NCI-H187 (cell line): ENCODE results near the gene ACCSL.

Source experiments
- DNase-seq, 2 experiments: peaks; one replicate each; lab custom pipeline; 2025; lab: John Stamatoyannopoulos, UW

The ACCSL gene

GRCh38 chr11:44058275-44058674 lies 10.5 kb downstream of the ACCSL start:
- no peak for DNase-seq

- no peak for DNase-seq
These were observed 17.4 kb downstream of the ACCSL start for GRCh38 chr11:44065161-44065661.

GRCh38 chr11:44065841-44066731 lies 18.3 kb downstream of the ACCSL start, which contains the start of gene ACCS:
TSS of gene ACCS (plus strand) at chr11:44066270. CDS start at chr11:44067628, 1,358 bp downstream.
- DNase-seq: peak; percentile 25 to 43

- DNase-seq: no peak
These were observed 19.0 kb downstream of the ACCSL start for GRCh38 chr11:44066732-44067141.

- no peak for DNase-seq
These were observed 19.5 kb downstream of the ACCSL start for GRCh38 chr11:44067266-44067665.

- DNase-seq: no peak
These were observed 20.4 kb downstream of the ACCSL start for GRCh38 chr11:44068180-44068579.

GRCh38 chr11:44071157-44071556 lies 23.4 kb downstream of the ACCSL start:
- DNase-seq: no peak

GRCh38 chr11:44072757-44073658 lies 25.2 kb downstream of the ACCSL start:
- no peak for DNase-seq

GRCh38 chr11:44078794-44079193 lies 31.0 kb downstream of the ACCSL start:
- no peak for DNase-seq

- DNase-seq: no peak
These were observed 31.6 kb downstream of the ACCSL start for GRCh38 chr11:44079376-44079775.

GRCh38 chr11:44080951-44081350 lies 33.2 kb downstream of the ACCSL start:
- DNase-seq: no peak

- DNase-seq: no peak
These were observed 34.9 kb downstream of the ACCSL start for GRCh38 chr11:44082645-44083044.

GRCh38 chr11:44083433-44083832 lies 35.7 kb downstream of the ACCSL start:
- DNase-seq: no peak

GRCh38 chr11:44083906-44084305 lies 36.1 kb downstream of the ACCSL start:
- no peak for DNase-seq

- no peak for DNase-seq
These were observed 37.5 kb downstream of the ACCSL start for GRCh38 chr11:44085330-44085729.

GRCh38 chr11:44088377-44088776 lies 40.6 kb downstream of the ACCSL start:
- no peak for DNase-seq

- DNase-seq: no peak
These were observed 41.1 kb downstream of the ACCSL start for GRCh38 chr11:44088871-44089270.

GRCh38 chr11:44090539-44090938 lies 42.8 kb downstream of the ACCSL start:
- DNase-seq: no peak

- DNase-seq: peak; percentile 37 to 73
These were observed 46.6 kb downstream of the ACCSL start for GRCh38 chr11:44094260-44094868.

- DNase-seq: peak; percentile 66 to 77
These were observed 48.0 kb downstream of the ACCSL start, which contains the start of gene EXT2 for GRCh38 chr11:44095506-44096359. TSS of gene EXT2 (plus strand) at chr11:44095678. CDS start at chr11:44107713, 12,035 bp downstream.
